Activated T-helper 1 cell treated with anti-CD3 and anti-CD28 coated beads, Interleukin-2, amount 50 U/mL, for 16 hours (primary cell): ENCODE data around the gene CISH.

Experiments used
- DNase-seq, 2 donors: peaks; one replicate each; pipeline ENCODE4 v3.0.0-alpha.2; 2020; ENCODE audit warnings: low read depth in 1 of 2, low spot score in 1 of 2

Gene CISH

GRCh38 chr3:50600141-50600753 is 11.3 kb downstream of the CISH start:
- DNase-seq: no peak

GRCh38 chr3:50599716-50600118 is 11.9 kb downstream of the CISH start:
- no peak for DNase-seq

- DNase-seq: no peak
Observed at GRCh38 chr3:50599115-50599715, 12.4 kb downstream of the CISH start.

- DNase-seq: no peak
Observed at GRCh38 chr3:50594253-50594785, 17.3 kb downstream of the CISH start.

GRCh38 chr3:50592568-50592967 is 19.0 kb downstream of the CISH start:
- no peak for DNase-seq

GRCh38 chr3:50591196-50591741 is 20.3 kb downstream of the CISH start:
- no peak for DNase-seq

GRCh38 chr3:50588759-50589433 is 22.7 kb downstream of the CISH start:
- no peak for DNase-seq

GRCh38 chr3:50587806-50588758 is 23.5 kb downstream of the CISH start:
- DNase-seq: peak in 1 of 2 donors; percentile 67

- DNase-seq: no peak
Observed at GRCh38 chr3:50587373-50587772, 24.2 kb downstream of the CISH start.

GRCh38 chr3:50586763-50587070 is 24.9 kb downstream of the CISH start:
- no peak for DNase-seq

- no peak for DNase-seq
Observed at GRCh38 chr3:50585919-50586762, 25.4 kb downstream of the CISH start.

GRCh38 chr3:50584391-50584790 is 27.2 kb downstream of the CISH start:
- DNase-seq: no peak

GRCh38 chr3:50583897-50584296 is 27.7 kb downstream of the CISH start:
- no peak for DNase-seq

- no peak for DNase-seq
Observed at GRCh38 chr3:50582083-50582482, 29.5 kb downstream of the CISH start.

- DNase-seq: no peak
Observed at GRCh38 chr3:50581459-50581842, 30.1 kb downstream of the CISH start.

GRCh38 chr3:50580683-50581458 is 30.7 kb downstream of the CISH start:
- no peak for DNase-seq

- DNase-seq: no peak
Observed at GRCh38 chr3:50577348-50577747, 34.2 kb downstream of the CISH start.

GRCh38 chr3:50575372-50575771 is 36.2 kb downstream of the CISH start:
- DNase-seq: no peak

GRCh38 chr3:50574444-50574831 is 37.1 kb downstream of the CISH start:
- no peak for DNase-seq
